ENCODE results near the gene PUS7L.
"Not testable (repeated sequence)": the region's sequence is repeated elsewhere in the genome, so short reads cannot be mapped to it uniquely, and the experiment has no call there.

PUS7L gene, protein sequence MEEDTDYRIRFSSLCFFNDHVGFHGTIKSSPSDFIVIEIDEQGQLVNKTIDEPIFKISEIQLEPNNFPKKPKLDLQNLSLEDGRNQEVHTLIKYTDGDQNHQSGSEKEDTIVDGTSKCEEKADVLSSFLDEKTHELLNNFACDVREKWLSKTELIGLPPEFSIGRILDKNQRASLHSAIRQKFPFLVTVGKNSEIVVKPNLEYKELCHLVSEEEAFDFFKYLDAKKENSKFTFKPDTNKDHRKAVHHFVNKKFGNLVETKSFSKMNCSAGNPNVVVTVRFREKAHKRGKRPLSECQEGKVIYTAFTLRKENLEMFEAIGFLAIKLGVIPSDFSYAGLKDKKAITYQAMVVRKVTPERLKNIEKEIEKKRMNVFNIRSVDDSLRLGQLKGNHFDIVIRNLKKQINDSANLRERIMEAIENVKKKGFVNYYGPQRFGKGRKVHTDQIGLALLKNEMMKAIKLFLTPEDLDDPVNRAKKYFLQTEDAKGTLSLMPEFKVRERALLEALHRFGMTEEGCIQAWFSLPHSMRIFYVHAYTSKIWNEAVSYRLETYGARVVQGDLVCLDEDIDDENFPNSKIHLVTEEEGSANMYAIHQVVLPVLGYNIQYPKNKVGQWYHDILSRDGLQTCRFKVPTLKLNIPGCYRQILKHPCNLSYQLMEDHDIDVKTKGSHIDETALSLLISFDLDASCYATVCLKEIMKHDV

GRCh38 chr12:43758728-43759563 is at the start of gene PUS7L, which contains the start of gene IRAK4:
TSS of gene PUS7L (minus strand) at chr12:43758790. CDS start at chr12:43755245, 3,545 bp downstream.
TSS of gene IRAK4 (plus strand) at chr12:43758951. CDS start at chr12:43768112, 9,161 bp downstream.
- peak; percentile 85 to 96 for DNase-seq

- no peak for DNase-seq
These were observed 48.8 kb upstream of the PUS7L start for GRCh38 chr12:43807386-43807785.

DNA sequence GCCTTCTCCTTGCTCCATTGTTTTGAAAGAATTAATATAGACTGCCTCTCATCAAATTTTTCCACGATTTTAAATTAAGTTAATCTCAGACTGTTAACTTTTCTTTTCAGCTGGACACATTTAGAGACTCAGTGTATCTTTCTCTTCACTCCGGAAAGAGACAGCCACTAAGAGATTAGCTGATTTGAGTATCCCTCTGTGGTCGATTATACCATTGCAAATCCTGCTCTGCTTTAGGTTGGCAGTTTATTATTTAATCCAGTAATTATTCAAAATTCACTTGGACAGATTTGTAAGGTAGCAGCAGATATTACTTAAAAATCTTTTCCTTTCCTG is 48.1 kb upstream of the PUS7L start:
- DNase-seq = no peak

DNA sequence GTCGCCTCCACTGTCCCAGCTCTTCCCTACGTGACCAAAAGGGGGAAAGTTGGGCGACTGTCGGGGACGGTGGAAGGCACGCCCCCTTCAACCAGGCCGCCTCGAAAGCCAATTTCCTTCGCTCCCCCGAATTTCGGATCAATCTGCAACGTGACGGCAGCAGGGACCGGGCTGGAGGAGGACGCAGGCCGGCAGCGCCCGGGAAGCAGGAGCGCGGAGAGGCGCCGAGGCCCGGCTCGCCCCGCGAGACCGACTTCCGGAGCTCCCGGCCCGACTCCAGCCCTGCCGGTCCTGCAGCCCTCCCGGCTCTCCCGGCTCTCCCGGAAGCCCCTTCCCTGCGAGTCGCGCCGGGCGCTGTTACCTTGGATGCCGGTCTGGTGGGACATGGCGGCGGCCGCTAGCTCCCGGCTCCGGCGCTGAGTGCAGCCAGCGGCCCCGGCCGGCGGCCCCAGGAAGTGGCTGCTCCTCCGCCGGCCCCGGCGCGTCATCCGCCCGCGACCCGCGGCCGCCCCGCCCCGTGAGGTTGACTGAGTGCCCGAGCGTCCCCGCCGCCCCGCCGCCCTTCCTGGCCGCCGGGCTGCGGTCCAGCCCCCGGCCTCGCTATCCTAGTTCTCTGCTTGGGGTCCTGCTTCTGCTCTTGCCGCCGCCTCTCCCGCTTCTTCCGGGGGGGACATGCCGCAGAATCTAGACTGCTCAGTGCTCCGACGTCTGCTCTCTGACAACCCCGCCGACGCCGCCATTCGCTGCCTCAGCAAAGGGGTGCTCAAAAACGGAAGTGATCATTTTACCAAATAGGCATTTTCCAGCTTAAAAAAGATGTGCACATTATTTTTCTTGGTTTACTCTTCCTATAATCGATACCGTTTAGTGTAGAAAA is 47.5 kb upstream of the PUS7L start, which contains the start of gene TWF1:
Gene TWF1 (minus strand): TSS at position 458 of the 877 bp plus-strand sequence. CDS start 72 bp downstream, at position 386.
- peak; percentile 82 to 86 for DNase-seq

DNA sequence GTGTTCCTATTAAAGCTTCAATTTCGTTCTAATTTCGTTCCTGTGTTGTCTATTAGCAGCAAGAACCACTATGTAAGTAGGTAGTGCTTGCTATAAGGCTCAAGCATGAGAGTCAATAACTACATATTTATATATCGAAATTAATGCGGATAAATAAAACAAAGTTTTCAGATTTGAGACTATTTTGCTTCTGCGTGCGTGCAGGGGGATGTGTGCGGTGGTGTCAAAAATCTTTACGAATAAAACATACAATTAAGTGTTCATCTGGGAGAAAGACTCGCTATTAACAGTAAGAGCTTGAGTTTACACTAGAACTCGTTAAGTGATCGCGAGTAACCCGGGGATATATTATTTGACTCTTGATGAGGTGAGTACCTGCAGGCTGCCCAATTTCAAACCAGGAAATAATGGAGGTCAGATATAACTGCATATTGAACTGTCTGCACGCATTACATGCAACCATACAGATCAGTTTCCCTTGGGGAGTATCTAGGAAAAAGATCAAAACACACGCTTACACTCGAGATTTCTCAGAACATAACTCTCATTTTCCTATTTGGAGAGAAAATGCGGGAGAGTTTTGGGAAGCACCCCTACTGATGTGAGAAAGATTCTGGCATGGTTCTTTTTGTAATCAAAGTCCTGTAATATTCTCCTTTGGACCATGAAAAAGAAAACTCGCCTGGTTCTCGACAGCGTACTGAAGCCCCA is 46.7 kb upstream of the PUS7L start:
- no peak for DNase-seq

DNA sequence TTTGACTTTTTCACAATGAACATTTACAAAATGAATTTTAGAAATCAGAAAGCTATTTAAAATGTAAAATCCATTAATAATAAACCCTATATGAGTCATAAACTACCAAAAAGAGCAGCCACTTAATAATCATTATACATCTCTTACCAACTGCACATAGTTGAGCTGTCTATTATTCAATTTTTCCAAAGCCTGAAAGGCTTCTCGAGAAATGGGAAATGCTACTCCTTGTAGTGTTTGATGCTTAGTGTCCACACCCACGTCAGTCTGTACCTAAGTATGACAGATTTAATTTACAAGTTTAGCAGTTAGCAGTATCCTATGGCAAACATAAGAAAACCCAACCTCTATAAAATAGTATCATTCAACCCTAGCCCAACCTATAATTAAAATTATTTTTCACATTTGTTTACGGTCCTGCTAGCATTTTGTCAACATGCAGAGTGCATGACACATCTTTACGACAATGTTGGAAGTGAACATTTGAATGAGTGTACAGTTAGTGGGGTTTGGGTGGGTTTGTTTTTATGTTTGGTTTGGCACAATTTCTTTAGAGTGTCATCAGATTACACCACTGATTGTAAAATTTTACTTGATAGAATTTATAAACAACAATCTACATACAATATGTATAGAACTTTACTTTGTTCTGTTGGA is 39.1 kb upstream of the PUS7L start:
- DNase-seq = no peak

DNA sequence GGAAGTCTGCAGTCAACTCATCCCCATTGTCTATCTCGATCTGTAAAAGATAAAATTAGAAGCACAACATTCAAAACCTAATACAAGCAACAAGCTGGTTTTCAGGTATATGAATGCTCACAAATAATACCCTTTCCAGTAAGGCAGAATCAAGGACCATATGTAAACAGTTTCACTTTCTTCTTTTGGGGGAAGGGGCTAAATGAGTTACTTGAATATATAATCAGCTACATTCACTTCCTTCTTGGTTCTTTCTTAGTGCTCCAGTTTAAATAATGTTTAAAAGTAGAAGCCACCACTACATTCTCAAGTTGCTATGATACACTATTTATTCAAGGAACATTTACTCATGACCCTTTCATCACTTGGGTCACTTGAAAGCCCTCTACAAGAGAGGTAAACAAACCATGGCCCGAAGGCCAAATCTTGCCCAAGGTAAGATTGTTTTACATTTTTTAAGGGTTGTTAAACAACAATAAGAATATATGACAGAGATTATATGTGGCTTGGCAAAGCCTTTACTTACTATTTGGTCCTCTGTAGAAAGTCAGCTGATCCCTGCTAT is 37.2 kb upstream of the PUS7L start:
- no peak for DNase-seq

GRCh38 chr12:43789941-43790340 is 31.4 kb upstream of the PUS7L start:
- DNase-seq = no peak

- DNase-seq = no peak
These were observed 28.5 kb upstream of the PUS7L start for GRCh38 chr12:43786899-43787693.

GRCh38 chr12:43776498-43776897 is 17.9 kb upstream of the PUS7L start:
- DNase-seq = peak in 1 of 2 donors; percentile 5

GRCh38 chr12:43766291-43766690 is 7.7 kb upstream of the PUS7L start:
- DNase-seq = no peak

DNA sequence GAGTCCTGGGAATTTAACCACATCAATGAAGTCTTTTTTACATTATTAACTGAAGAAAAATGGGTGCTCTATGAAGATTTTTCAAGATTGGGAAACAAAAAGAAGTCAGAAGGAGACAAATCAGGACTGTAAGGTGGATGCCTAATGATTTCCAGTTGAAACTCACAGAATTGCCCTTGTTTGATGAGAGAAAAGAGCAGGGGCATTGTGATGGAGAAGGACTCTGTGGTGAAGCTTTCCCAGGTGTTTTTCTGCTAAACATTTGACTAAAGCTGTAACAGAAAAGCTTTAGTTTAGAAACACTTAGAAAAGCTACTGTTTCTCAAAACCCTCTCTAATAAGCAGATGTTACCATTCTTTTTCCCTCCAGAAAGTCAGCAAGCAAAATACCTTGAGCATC is 5.9 kb upstream of the PUS7L start:
- no peak for DNase-seq

GRCh38 chr12:43763769-43764168 is 5.2 kb upstream of the PUS7L start:
- DNase-seq = no peak

DNA sequence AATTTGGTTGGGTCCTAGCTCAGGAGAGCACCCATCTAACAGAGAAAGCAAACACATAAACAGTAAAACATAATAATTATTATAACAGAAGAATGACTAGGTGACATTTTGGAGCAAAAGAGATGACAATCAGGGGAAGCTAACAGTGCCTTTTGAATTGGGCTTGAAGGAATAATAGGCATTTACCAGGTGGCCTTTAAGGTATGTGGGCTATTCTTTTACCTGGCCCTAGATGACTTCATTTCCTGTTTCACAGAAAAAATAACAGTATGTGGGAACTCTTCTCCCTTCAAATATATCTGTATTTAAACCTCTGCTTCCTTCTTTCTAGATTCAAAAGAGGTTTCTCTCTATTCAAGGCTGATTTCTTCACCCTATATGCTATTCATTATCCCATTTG is 4.0 kb upstream of the PUS7L start:
- no peak for DNase-seq

DNA sequence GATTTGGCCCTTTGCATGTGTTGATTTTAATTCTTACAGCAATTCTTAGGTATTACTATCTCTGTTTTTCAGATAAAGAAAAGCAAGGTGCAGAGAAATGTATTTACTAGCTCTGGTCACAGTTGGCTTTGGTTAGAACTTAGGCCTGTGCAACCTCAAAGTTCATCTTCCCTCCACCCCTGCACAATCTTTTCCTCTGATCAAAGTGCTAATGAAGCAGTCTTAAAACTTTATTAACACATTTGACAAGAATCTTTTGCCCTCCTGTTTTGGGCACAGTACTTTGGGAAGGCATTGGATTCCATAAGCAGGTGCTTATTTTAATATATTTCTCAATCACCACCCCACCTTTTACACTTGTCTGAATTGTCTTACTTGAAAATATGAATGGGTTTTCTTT is 2.9 kb upstream of the PUS7L start:
- no peak for DNase-seq

GRCh38 chr12:43760396-43760795 is 1.8 kb upstream of the PUS7L start:
- no peak for DNase-seq

DNA sequence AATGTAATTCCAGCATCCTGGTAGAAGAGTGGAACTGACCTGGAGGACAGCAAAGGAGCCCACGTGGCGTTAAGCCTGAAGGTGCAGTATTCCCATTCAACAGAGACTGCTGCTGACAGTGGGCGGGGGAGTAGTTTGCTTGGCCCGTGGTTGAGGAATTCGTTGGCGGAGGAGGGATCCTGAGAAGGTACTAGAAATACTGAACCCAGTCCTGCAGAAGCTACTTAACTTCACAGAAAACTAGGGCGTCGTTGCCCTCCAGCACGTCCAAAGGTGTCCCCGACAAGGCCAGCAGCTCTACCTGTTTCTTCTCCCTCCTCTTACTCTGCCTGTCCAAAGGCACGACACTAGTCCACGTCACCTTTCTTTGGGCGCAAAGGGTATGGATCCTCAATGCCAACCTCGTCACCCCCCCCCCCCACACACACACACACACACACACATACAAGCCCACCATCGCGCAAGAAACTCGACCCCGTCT is 303 bp downstream of the PUS7L start:
- no peak for DNase-seq

DNA sequence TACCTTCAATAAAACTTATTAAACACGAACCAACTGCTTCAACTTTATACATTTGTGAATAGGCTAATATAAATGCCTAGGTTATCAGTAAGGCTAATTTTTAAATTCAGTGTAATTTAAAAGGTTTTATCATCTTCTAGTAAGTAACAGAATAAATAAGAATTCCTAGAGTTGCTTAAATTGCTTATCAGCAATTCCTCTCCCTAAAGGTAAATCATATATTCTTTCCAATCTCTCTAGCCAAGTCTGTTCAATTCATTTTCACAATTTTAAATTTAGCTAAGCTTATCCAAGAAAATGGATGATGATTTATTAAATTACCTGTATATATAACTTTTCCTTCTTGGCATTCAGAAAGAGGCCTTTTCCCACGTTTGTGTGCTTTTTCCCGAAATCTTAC is 4.6 kb downstream of the PUS7L start:
- no peak for DNase-seq

DNA sequence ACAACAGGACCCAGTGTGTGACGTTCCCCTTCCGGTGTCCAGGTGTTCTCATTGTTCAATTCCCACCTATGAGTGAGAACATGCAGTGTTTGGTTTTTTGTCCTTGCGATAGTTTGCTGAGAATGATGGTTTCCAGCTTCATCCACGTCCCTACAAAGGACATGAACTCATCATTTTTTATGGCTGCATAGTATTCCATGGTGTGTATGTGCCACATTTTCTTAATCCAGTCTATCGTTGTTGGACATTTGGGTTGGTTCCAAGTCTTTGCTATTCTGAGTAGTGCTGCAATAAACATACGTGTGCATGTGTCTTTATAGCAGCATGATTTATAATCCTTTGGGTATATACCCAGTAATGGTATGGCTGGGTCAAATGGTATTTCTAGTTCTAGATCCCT is 7.2 kb downstream of the PUS7L start:
- DNase-seq = not testable (repeated sequence)

- DNase-seq = no peak
These were observed 7.8 kb downstream of the PUS7L start for GRCh38 chr12:43750814-43751213.
